Measurements from ENCODE around the gene SLC2A10.

Gene SLC2A10

DNA sequence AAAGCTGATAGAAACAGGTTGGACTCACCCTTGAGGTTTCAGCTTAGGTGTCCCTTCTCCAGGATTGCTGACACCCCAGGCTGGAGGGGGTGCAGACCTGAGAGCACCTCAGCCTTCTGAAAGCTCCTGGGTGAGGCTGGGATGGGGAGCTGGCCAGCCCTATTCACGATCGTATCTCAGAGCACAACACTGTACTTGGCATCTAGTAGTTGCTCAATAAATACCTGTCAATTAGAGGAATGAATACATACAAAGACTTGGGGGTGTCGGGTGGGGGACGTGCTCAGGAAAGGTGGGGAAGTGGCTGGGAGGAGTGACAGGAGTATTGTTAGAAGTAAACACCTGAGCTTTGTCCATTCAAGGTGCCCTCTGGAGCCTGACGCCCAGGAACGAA is 61.7 kb downstream of the SLC2A10 start:
- no peak for DNase-seq

DNA sequence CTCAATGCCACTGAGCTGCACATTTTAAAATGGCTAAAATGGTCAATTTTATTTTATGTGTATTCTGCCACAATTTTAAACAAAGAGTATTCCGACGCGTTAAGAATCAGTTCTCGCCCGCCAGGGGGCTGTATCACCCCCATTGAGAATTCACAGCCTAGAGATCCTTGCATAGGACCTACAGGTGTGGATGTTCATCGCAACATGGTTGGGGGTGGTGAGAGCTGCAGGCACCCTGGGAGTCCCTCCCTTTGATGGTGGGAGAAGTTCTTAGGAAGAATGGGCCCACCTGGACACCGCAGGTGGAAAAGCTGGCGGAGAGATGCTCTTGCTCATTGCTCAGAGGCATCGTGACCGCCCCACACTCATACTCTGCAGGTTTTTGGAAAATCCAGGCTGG is 63.5 kb downstream of the SLC2A10 start:
- no peak for DNase-seq

DNA sequence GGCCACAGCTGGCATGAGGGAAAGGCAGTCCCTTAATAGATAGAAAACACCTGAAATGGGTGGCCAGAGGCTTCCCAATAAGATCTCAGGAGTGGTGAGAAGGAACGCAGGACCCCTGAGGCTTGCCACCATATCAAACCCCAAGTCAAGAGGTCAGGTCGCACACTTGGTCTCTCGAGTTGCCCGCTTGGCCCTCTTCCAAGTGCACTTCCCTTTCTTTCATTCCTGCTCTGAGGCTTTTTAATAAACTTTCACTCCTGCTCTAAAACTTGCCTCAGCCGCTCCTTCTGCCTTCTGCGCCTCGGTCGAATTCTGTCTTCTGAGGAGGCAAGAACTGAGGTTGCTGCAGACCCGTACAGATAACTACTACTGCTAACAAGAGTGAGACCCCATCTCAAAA is 64.2 kb downstream of the SLC2A10 start:
- DNase-seq, result peak in 2 of 3 donors; percentile 48 to 56

DNA sequence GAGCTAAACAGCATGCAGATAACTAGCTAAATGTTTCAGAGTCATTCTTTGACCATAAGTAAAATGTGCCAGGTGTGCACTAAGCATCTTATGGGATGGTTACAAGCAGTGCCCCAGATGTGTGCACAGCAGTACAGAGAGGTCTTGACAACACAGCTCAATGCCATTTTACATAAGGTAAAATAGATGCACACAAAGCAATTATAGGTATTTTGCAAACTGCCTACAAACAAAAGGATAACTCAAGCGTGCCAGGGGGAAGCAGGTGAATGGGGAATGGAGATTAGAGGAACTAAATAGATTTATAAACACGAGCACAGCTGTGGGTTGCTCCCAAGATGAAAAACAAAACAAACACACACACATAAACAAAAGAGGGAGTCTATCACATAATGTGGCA is 64.8 kb downstream of the SLC2A10 start:
- no peak for DNase-seq

DNA sequence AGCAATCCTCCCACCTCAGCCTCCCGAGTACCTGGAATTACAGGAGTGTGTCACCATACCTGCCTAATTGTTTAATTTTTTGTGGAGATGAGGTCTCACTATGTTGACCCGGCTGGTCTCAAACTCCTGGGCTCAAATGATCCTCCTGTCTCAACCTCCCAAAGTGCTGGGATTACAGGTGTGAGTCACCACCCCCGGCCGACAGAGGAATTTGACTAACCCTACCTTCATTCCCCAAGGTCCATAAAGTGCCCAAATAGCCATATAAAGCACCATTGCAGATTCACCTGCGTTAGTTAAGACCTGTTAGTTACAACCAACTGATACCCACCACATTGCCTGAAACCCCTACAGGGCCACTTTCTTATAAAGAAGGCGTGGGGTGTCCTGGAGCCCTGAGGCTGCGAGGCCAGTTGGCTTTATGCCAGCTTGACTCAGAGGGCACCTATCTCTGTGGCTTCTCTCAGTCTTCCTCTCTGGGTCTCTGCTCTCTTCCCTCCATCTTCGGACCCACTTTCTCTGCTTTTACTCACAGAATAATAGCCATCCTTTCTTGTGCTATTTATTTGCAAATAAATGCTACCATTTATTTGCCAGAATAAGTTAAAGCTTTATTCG is 65.6 kb downstream of the SLC2A10 start:
- no peak for DNase-seq

DNA sequence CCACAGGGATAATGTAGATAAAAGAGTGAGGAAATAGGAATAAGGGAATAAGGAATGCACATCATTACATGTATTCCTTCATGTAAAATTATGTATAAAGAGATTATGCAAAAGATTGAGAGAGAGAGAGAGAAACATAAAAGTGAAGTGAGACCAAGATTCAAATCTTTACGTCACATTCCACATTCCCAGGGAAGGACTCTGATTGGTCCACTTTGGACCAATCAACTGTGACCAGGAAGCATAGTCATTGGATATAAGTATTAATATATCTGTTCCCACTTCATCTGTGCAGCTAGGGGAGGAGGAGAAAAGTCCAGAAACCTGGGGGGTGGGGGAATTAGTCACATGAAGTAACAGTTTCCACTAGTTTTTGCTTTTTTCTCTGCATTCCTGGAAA is 66.4 kb downstream of the SLC2A10 start:
- DNase-seq, result no peak

DNA sequence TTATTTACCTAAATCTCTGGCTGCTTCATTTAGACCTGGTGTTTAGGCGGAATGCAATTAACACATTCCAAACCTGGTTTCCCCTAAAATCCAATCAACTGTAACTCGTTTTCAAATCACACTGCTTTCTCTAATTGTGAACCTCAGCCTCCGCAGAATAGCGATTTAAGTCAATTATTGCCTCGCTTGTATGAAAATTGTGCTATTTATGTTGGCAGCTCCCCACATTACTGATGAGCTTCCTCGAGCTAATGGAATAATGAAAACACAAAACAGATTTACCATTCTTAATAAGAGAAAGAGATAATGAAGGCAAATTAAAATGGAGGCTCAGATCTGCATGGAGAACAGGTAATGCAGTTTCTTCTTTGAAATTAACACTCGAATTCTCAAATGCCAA is 67.9 kb downstream of the SLC2A10 start:
- DNase-seq, result no peak

DNA sequence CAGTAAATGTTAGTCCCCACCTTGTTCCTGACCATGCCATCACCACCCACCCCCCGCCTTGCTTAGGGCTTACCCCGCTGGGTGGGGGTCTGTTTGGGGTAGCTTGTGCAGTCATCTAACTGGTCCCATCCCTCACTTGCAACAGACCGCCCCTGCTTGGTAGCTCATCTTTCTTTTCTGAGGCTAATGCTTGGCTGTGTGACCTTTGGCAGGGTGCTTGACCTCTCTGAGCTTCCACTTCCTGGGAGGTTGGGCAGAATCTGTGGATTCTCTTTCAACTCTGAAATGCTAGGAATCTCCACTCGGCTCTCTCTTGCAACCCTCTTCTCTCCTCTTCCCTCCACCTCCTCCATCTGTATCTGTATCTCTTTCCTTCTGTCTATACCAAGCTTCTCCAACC is 70.4 kb downstream of the SLC2A10 start:
- DNase-seq, result no peak

DNA sequence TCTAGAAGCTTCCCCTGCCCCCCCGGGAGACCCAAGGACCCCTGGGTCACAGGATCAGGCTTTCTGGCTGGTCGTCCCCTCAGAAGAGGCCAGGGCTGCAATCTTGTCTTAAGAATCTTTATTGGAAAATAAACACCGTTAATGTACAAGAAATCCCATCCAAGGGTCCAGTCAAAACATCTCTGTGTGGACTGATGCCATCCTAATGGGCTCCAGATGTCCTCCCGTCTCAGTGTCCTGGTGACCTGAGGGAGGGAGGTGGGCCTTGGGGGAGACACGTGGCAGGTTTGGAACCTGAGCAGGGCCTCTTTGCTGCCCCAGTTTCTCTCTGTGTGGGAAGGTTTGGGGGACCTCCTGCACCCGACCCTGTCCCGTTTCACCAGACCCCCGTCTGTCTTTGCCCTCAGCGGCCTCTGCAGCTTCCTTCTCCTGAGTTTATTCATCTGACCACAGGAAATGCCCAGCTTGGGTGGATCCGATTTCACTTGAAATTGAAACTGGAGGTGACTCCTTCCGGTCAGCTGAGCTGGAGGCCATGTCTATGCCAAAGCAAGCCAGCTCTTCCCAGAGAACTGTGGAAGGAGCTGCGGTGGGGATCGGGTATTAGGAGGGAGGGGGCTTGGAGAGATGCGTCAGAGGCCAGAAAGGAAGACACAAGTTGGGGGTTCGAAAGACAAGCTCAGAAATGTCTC is 75.1 kb downstream of the SLC2A10 start:
- DNase-seq, result no peak

Measured in suppressor macrophage treated with lipopolysaccharide for 1 hour (primary cell).